Neural crest cell (in vitro differentiated cells): ENCODE data around the gene CCDC159. TPM values are rescaled to one million over a fixed set of nuclear protein-coding genes. Genes with fewer than 3 reads are reported as not detected.
A peak's percentile ranks its signal among the peaks of the same experiment; 100 is the strongest.

ENCODE experiments used
- DNase-seq: peaks from one replicate; pipeline ENCODE4 v3.0.0; 2021; ENCODE audit warnings: low read depth, mixed read lengths, low spot score
- H3K27ac Mint-ChIP-seq: one replicate; pipeline ENCODE4 v1.8.0; 2021; ENCODE audit warnings: mild to moderate bottlenecking, mixed read lengths; ENCODE audit not compliant: unreplicated experiment
- H3K27me3 Mint-ChIP-seq: 2 replicates; pipeline ENCODE4 v1.8.0; 2021; ENCODE audit warnings: low read depth, mild to moderate bottlenecking, mixed read lengths
- H3K36me3 Mint-ChIP-seq: 2 replicates; pipeline ENCODE4 v1.8.0; 2021; ENCODE audit warnings: low read depth, mild to moderate bottlenecking, mixed read lengths
- H3K4me1 Mint-ChIP-seq: 2 replicates; pipeline ENCODE4 v1.8.0; 2021; ENCODE audit warnings: mixed read lengths
- H3K4me3 Mint-ChIP-seq: one replicate; pipeline ENCODE4 v1.8.0; 2021; ENCODE audit warnings: mild to moderate bottlenecking, mixed read lengths
- H3K9me3 Mint-ChIP-seq: 2 replicates; pipeline ENCODE4 v1.8.0; 2021; ENCODE audit warnings: mixed read lengths
- CTCF ChIP-seq: fragments of 200-600 bp; sonication (generic); conservative IDR thresholded peaks from 2 replicates; pipeline ENCODE4 v1.5.0; 2021; ENCODE audit warnings: antibody characterized with exemption, mild to moderate bottlenecking
- total RNA-seq: library from RNA; stranded (reverse); gene quantifications from 2 replicates; pipeline ENCODE4 v1.2.1, GENCODE V29; 2021

CCDC159 gene
- total RNA-seq, 1 donor from 2014 or later, result 10.3 TPM

GRCh38 chr19:11363881-11364280, 17.6 kb downstream of the CCDC159 start:
- TF ChIP-seq CTCF, result no peak
- Mint-ChIP-seq H3K4me3 (no peak overlapping the region), H3K9me3 (no peaks in the 10 kb centered on the region), H3K36me3 (no peaks in the 10 kb centered on the region), H3K4me1 (peaks cover 8% of the 10 kb centered on the region), H3K27me3 (peaks cover 24% of the 10 kb centered on the region), H3K27ac (no peak overlapping the region)
- DNase-seq, result no peak

GRCh38 chr19:11364296-11364904, 18.1 kb downstream of the CCDC159 start:
- H3K4me1 Mint-ChIP-seq, result peaks cover 8% of the 10 kb centered on the region
- H3K4me3 Mint-ChIP-seq, result no peak overlapping the region
- no peak for TF ChIP-seq CTCF
- peaks cover 19% of the 10 kb centered on the region for H3K27me3 Mint-ChIP-seq
- H3K36me3 Mint-ChIP-seq, result no peaks in the 10 kb centered on the region
- no peak overlapping the region for H3K27ac Mint-ChIP-seq
- H3K9me3 Mint-ChIP-seq, result no peaks in the 10 kb centered on the region
- no peak for DNase-seq

GRCh38 chr19:11364935-11365334, 18.6 kb downstream of the CCDC159 start:
- no peak for TF ChIP-seq CTCF

GRCh38 chr19:11365557-11366117, 19.3 kb downstream of the CCDC159 start:
- Mint-ChIP-seq H3K27ac (peak overlapping the region; percentile 50), H3K4me1 (peaks cover 8% of the 10 kb centered on the region)

More at GRCh38 chr19:11364935-11365334, 18.6 kb downstream of the CCDC159 start:
- DNase-seq, result no peak
- no peaks in the 10 kb centered on the region for H3K9me3 Mint-ChIP-seq
- H3K4me1 Mint-ChIP-seq, result peaks cover 8% of the 10 kb centered on the region
- peaks cover 18% of the 10 kb centered on the region for H3K27me3 Mint-ChIP-seq
- no peak overlapping the region for H3K27ac Mint-ChIP-seq
- H3K36me3 Mint-ChIP-seq, result no peaks in the 10 kb centered on the region
- no peak overlapping the region for H3K4me3 Mint-ChIP-seq

GRCh38 chr19:11367528-11367927, 21.2 kb downstream of the CCDC159 start:
- Mint-ChIP-seq H3K27me3 (no peaks in the 10 kb centered on the region), H3K4me1 (no peaks in the 10 kb centered on the region), H3K4me3 (no peak overlapping the region), H3K9me3 (no peaks in the 10 kb centered on the region), H3K36me3 (no peaks in the 10 kb centered on the region), H3K27ac (no peak overlapping the region)
- DNase-seq, result no peak
- TF ChIP-seq CTCF, result no peak

More at GRCh38 chr19:11365557-11366117, 19.3 kb downstream of the CCDC159 start:
- no peaks in the 10 kb centered on the region for H3K36me3 Mint-ChIP-seq
- no peak for TF ChIP-seq CTCF
- H3K27me3 Mint-ChIP-seq, result peaks cover 13% of the 10 kb centered on the region
- H3K4me3 Mint-ChIP-seq, result no peak overlapping the region
- DNase-seq, result no peak
- H3K9me3 Mint-ChIP-seq, result no peaks in the 10 kb centered on the region
